GM12891 (cell line): ENCODE data around the gene OR2J1.
"Not testable (repeated sequence)": the region's sequence is repeated elsewhere in the genome, so short reads cannot be mapped to it uniquely, and the experiment has no call there.

Source experiments
- DNase-seq: peaks from one replicate; pipeline ENCODE4 v3.0.0; 2011; ENCODE audit warnings: low spot score; ENCODE audit not compliant: insufficient read length
- FAIRE-seq: peaks from 2 replicates; lab custom pipeline; 2011; peaks lifted over from hg19 to GRCh38; lab: Jason Lieb, UNC
- PAX5 ChIP-seq: IDR thresholded peaks from 2 replicates; pipeline ENCODE4 v1.6.1; 2011; ENCODE audit warnings: low read length, moderate library complexity, mild to moderate bottlenecking; ENCODE audit not compliant: insufficient read depth, severe bottlenecking
- POLR2A ChIP-seq: IDR thresholded peaks from 2 replicates; pipeline ENCODE4 v1.6.1; 2011; ENCODE audit warnings: low read depth, low read length, control low read depth
- POLR2AphosphoS5 ChIP-seq: IDR thresholded peaks from 2 replicates; pipeline ENCODE4 v1.6.1; 2011; ENCODE audit warnings: low read depth, low read length, control low read depth
- POU2F2 ChIP-seq: IDR thresholded peaks from 2 replicates; pipeline ENCODE4 v1.6.1; 2011; ENCODE audit warnings: low read depth, mild to moderate bottlenecking, control low read depth, low read length, moderate library complexity
- SPI1 ChIP-seq: IDR thresholded peaks from 2 replicates; pipeline ENCODE4 v1.6.1; 2011; ENCODE audit warnings: low read depth, low read length, control low read depth
- TAF1 ChIP-seq: IDR thresholded peaks from 2 replicates; pipeline ENCODE4 v1.6.1; 2011; ENCODE audit warnings: low read depth, low read length, control low read depth

Gene OR2J1

DNA sequence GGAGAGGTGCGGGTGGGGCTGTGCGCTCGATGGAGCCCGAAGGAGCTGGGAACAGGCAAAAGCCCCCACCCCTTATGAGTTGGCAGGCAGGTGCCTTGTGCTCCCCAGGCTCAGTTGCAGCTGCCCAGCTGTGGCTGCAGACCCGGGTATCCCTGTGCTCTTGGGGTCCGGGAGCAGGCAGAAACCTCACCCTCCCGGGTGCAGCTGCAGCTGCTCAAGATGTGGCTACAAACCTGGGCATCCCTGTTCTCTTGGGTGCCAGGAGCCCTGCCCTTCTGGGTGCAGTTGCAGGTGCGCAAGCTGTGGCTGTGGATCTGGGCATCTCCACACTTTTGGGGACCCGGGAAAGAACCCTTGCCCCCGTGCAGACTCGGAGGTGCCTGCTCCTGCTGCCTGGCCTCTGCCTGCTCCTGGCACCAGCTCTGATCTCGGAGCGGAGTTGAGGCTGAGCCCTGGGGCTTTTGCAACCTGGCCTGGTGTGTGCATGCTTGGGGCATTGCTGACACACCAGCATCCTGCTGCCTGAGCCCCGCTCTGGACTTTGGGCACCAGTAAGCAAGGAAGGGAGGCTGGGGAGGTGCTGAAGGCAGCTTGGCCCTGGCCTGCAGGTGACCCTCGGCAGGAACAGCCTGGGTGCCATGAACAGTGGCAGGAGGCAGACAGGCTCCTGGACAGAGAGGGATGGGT lies 30.2 kb downstream of the OR2J1 start:
- TF ChIP-seq TAF1: no peak
- no peak for TF ChIP-seq POLR2AphosphoS5
- TF ChIP-seq POU2F2: no peak
- no peak for TF ChIP-seq SPI1
- no peak for TF ChIP-seq POLR2A
- TF ChIP-seq PAX5: no peak
- FAIRE-seq (no peak), DNase-seq (no peak)

DNA sequence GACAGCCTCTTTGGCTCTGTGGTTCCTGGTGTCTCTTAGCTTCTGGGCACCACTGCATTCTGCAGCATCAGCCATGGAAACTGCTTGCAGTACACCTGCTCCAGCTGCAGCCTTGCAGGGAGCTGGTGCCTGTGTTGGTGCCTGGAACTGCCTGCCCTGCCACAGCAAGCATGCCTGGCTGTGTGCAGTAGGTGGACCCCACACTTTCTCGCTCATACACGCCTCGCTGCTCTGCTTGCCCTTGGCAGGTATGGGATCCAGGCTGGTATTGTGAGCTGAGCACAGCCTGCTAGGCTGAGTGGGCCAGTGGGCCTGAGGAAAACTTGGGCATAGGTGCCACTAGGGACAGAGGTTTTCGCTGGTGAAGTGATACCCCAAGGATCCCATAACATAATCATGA lies 31.4 kb downstream of the OR2J1 start:
- no peak for TF ChIP-seq POLR2AphosphoS5
- TF ChIP-seq TAF1: no peak
- TF ChIP-seq POU2F2: no peak
- TF ChIP-seq POLR2A: no peak
- TF ChIP-seq SPI1: no peak
- TF ChIP-seq PAX5: no peak
- DNase-seq: no peak
- FAIRE-seq: no peak

DNA sequence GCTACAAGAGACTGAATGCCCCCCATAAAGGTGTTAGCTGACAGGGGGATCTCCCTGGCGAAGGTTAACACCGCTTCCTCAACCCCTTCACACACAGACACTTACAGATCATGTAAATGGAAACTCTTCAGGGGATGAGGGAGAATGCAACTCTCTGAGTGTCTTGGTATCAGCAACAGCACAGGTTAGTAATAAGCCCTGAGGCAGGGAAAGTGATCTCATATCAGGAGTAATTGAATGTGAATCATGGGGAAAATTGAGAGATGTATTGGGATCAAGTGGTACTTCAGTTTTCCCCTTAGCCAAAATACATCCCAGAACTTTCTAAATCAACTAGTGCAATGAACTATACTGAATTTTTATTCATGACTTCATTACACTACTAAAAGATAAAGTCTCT lies 32.4 kb downstream of the OR2J1 start:
- FAIRE-seq (no peak), DNase-seq (no peak)
- TF ChIP-seq POLR2AphosphoS5 (no peak), TAF1 (no peak), PAX5 (no peak), POLR2A (no peak), SPI1 (no peak), POU2F2 (no peak)

DNA sequence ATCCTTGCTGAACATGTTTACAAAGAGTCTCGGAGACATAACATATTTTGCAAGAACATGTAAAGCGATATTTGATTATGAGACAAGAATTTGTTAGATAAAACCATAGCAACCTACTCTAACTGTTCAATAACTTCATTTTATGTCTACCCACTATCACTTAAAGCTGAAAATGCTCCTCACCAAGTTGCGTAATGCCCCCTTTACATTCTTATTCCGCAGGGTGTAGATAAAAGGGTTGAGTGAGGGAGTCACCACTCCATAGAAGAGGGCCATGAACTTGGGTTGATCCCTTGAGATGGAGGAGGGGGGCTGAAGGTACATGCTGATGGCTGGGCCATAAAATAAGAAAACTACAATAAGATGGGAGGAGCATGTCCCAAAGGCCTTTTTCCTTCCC lies 38.4 kb downstream of the OR2J1 start:
- no peak for DNase-seq
- no peak for TF ChIP-seq POU2F2
- TF ChIP-seq POLR2A: no peak
- TF ChIP-seq PAX5: no peak
- no peak for TF ChIP-seq POLR2AphosphoS5
- no peak for TF ChIP-seq SPI1
- no peak for TF ChIP-seq TAF1
- no peak for FAIRE-seq

DNA sequence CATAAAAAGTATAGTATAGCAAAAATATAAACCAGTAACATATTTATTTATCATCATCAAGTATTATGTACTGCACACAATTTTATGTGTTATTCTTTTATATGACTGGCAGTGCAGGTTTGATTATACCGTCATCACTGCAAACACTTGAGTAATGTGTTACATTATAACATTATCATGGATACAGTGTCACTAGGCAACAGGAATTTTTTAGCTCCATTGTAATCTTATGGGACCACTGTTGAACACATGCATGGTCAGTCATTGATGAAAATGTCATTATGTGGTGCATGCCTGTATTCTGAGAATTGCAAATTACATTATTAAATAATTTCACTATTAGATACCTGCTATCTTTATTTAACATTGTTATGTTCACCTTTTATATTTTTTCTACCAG lies 42.3 kb downstream of the OR2J1 start:
- DNase-seq (no peak), FAIRE-seq (no peak)
- TF ChIP-seq POLR2AphosphoS5 (no peak), PAX5 (no peak), TAF1 (no peak), SPI1 (no peak), POLR2A (no peak), POU2F2 (no peak)

DNA sequence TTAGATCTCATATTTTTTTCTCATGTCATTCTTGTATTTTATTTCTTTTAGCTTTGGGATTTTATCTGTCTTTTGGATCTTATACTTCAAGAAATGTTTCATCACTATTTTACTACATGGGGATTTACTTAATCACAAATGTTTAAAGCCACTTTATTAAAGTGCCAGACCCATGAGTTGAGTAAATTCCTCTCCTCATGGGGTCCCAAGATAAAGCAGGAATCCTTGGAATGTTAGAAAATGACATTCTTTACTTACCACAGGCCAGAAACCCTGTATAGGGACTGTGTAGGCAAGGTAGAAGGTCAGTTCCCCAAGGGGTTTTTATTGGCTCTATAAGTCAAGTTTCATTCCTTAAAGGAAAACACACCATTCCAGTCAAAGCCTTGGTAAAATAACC lies 43.0 kb downstream of the OR2J1 start:
- TF ChIP-seq POLR2A (no peak), PAX5 (no peak), POLR2AphosphoS5 (no peak), SPI1 (no peak), TAF1 (no peak), POU2F2 (no peak)
- DNase-seq: no peak
- FAIRE-seq: no peak

DNA sequence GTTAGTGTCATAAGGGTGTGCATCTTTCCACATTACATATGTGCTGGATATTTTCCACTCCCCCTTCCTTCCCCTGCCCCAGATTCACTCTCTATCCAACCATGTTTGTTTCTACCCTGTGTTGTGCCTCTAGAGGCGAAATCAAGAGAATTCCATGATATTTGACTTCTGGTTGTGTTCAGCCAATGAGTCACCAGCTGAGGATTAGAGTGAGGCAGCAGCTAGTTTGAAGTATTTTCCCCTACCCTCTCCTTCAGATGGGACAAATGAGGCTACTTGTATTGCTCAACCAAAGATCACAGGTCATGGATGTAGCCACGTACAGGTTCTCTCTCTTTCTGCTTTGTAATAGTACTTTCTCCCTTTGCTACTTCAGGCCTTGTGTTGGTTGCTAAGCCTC lies 46.9 kb downstream of the OR2J1 start:
- FAIRE-seq: no peak
- DNase-seq: no peak
- TF ChIP-seq SPI1 (no peak), POU2F2 (no peak), POLR2AphosphoS5 (no peak), PAX5 (no peak), TAF1 (no peak), POLR2A (no peak)

DNA sequence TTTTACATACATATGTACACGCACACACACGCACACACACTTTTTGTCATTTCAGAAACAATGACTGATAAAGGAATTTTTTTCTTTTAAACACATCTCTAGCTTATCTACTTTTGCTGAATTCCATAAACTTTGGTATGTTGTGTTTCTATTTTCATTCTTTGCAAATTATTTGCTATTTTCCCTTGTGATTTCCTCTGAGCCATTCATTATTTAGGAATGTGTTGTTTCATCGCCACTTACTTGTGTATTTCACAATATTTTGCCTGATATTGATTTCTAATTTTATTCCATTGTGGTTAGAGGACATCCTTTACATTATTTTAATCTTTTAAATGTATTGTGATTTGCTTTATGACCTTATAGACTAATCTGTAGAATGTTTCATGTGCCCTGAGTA lies 47.8 kb downstream of the OR2J1 start:
- TF ChIP-seq POU2F2: no peak
- TF ChIP-seq TAF1: no peak
- no peak for TF ChIP-seq SPI1
- no peak for TF ChIP-seq POLR2A
- TF ChIP-seq PAX5: no peak
- no peak for TF ChIP-seq POLR2AphosphoS5
- FAIRE-seq (no peak), DNase-seq (no peak)

DNA sequence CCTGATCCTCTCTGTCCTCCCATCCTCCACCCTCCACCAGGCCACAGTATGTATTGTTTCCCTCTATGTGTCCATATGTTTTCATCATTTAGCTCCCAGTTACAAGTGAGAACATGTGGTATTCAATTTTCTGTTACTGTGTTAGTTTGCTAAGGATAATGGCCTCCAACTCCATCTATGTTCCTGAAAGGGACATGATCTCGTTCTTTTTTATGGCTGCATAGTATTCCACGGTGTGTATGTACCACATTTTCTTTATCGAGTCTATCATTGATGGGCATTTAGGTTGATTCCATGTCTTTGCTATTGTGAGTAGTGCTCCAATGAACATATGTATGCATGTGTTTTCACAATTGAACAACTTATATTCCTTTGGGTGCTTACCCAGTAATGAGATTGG lies 50.2 kb downstream of the OR2J1 start:
- FAIRE-seq, DNase-seq: not testable (repeated sequence)
